BJ (cell line): ENCODE data around the gene TPD52L1. TPM values are rescaled to one million over a fixed set of nuclear protein-coding genes. Genes with fewer than 3 reads are reported as not detected.

ENCODE experiments used
- CTCF ChIA-PET: fragments of 350-600 bp; formaldehyde crosslinking; extraction: SDS; loops from one replicate; lab custom pipeline; 2021; ENCODE audit warnings: antibody characterized with exemption, inconsistent platforms; lab: Yijun Ruan, JAX
- POLR2A ChIA-PET: fragments of 300-600 bp; sonication (Branson Sonifier 250); formaldehyde crosslinking; extraction: SDS; loops from one replicate; lab custom pipeline; 2021; ENCODE audit warnings: antibody characterized with exemption; lab: Charles Lee
- DNase-seq: peaks from one replicate; pipeline ENCODE4 v3.0.0-alpha.2; 2011; ENCODE audit warnings: low read depth
- H3K27me3 ChIP-seq: 2 replicates; pipeline ENCODE4 v1.6.0; 2011; ENCODE audit warnings: low read length; ENCODE audit not compliant: control insufficient read depth, insufficient read depth
- H3K36me3 ChIP-seq: 2 replicates; pipeline ENCODE4 v1.5.1; 2011; ENCODE audit warnings: low read length; ENCODE audit not compliant: control insufficient read depth, insufficient read depth
- H3K4me3 ChIP-seq: 2 replicates; pipeline ENCODE4 v1.5.1; 2011; ENCODE audit warnings: low read depth, mild to moderate bottlenecking, control low read depth, low read length
- CTCF ChIP-seq: IDR thresholded peaks from 2 replicates; pipeline ENCODE4 v1.5.1; 2011; ENCODE audit warnings: low read depth, mild to moderate bottlenecking, control low read depth, inconsistent platforms, low read length, moderate library complexity; ENCODE audit not compliant: insufficient read depth
- polyA plus RNA-seq: library from polyadenylated mRNA; depleted of rRNA; stranded (reverse); fragments of >200 nt; gene quantifications from 2 replicates; pipeline ENCODE4 v1.2.3, GENCODE V29; 2011

Gene TPD52L1
- polyA plus RNA-seq, 1 experiment: 163 TPM

- no peaks in the 10 kb centered on the region for H3K27me3 ChIP-seq
- no peaks in the 10 kb centered on the region for H3K36me3 ChIP-seq
- POLR2A ChIA-PET: no interaction called here
- no peak for TF ChIP-seq CTCF
- H3K4me3 ChIP-seq: no peak overlapping the region
- CTCF ChIA-PET: interaction anchor here (1.2 to 1.4 kb wide), 3 partner anchors 13 to 53 kb away, joined by 4 to 5 read pairs (median 4); partner anchors contain the start of gene TPD52L1
- DNase-seq: no peak
These were observed 52.8 kb downstream of the TPD52L1 start for GRCh38 chr6:125206389-125206788.

- no peak for DNase-seq
- CTCF ChIA-PET: interaction anchor here (1.5 to 2.3 kb wide), 2 partner anchors 11 to 16 kb away, joined by 3 to 11 read pairs; no protein-coding TSS in a partner anchor
- Histone ChIP-seq H3K27me3 (no peaks in the 10 kb centered on the region), H3K36me3 (no peaks in the 10 kb centered on the region), H3K4me3 (no peak overlapping the region)
- no peak for TF ChIP-seq CTCF
- POLR2A ChIA-PET: no interaction called here
These were observed 54.4 kb downstream of the TPD52L1 start for GRCh38 chr6:125207956-125208355.

- no peaks in the 10 kb centered on the region for H3K36me3 ChIP-seq
- no peak for TF ChIP-seq CTCF
- no peaks in the 10 kb centered on the region for H3K27me3 ChIP-seq
- no peak for DNase-seq
- no peak overlapping the region for H3K4me3 ChIP-seq
- ChIA-PET CTCF (interaction anchor here (1.5 to 2.3 kb wide), 2 partner anchors 11 to 17 kb away, joined by 3 to 11 read pairs; no protein-coding TSS in a partner anchor), POLR2A (no interaction called here)
These were observed 55.2 kb downstream of the TPD52L1 start for GRCh38 chr6:125208625-125209249.

GRCh38 chr6:125210667-125211066, 57.1 kb downstream of the TPD52L1 start:
- no peak for DNase-seq
- Histone ChIP-seq H3K36me3 (no peaks in the 10 kb centered on the region), H3K4me3 (no peak overlapping the region), H3K27me3 (no peaks in the 10 kb centered on the region)
- ChIA-PET CTCF (interaction anchor here (1.0 to 1.2 kb wide), 4 partner anchors 12 to 100 kb away, joined by 3 to 5 read pairs (median 4); no protein-coding TSS in a partner anchor), POLR2A (no interaction called here)
- no peak for TF ChIP-seq CTCF

GRCh38 chr6:125211352-125211751, 57.8 kb downstream of the TPD52L1 start:
- no peak for DNase-seq

More at GRCh38 chr6:125211352-125211751, 57.8 kb downstream of the TPD52L1 start:
- TF ChIP-seq CTCF: no peak
- POLR2A ChIA-PET: no interaction called here
- Histone ChIP-seq H3K4me3 (no peak overlapping the region), H3K27me3 (no peaks in the 10 kb centered on the region), H3K36me3 (no peaks in the 10 kb centered on the region)
- CTCF ChIA-PET: interaction anchor here (1.0 kb wide), 1 partner anchor 19 kb away, joined by 3 read pairs; no protein-coding TSS in a partner anchor
